Vagina (tissue), 2 donors: ENCODE data around the gene MATCAP1. TPM values are rescaled to one million over a fixed set of nuclear protein-coding genes. Genes with fewer than 3 reads are reported as not detected.

Source experiments
- DNase-seq, 2 donors: peaks; one replicate each; pipeline ENCODE4 v3.0.0-alpha.2; 2017; ENCODE audit errors: extremely low spot score in 2 of 2
- H3K27ac ChIP-seq: fragments of 200-600 bp; sonication (generic); one replicate; pipeline ENCODE4 v1.5.1; 2019
- H3K27me3 ChIP-seq: fragments of 200-600 bp; sonication (generic); one replicate; pipeline ENCODE4 v1.5.1; 2019
- H3K36me3 ChIP-seq, 2 donors: fragments of 200-600 bp; sonication (generic); one replicate each; pipeline ENCODE4 v1.5.1; 2017 to 2019
- H3K4me1 ChIP-seq: fragments of 200-600 bp; sonication (generic); one replicate; pipeline ENCODE4 v1.5.1; 2019
- H3K4me3 ChIP-seq, 2 donors: fragments of 200-600 bp; sonication (generic); 1 replicate in 1 of 2; 2 replicates in 1 of 2; pipeline ENCODE4 v1.5.1; 2016 to 2019
- H3K9me3 ChIP-seq: fragments of 200-600 bp; sonication (generic); one replicate; pipeline ENCODE4 v1.5.1; 2019
- POLR2A ChIP-seq, 2 donors: fragments of 450-650 bp; IDR thresholded peaks; one replicate each; pipeline ENCODE4 v1.6.1; 2017; ENCODE audit warnings: antibody characterized with exemption in 2 of 2, mild to moderate bottlenecking in 2 of 2, moderate library complexity in 2 of 2
- POLR2AphosphoS5 ChIP-seq, 2 donors: sonication (generic); formaldehyde crosslinking; IDR thresholded peaks; one replicate each; pipeline ENCODE4 v1.9.0; 2017; ENCODE audit warnings: antibody characterized with exemption in 2 of 2, mild to moderate bottlenecking in 2 of 2, low read depth in 1 of 2; ENCODE audit not compliant: insufficient read depth in 1 of 2
- intact Hi-C: fragments of 100-400 bp; cut with DNase I; formaldehyde crosslinking; loops from one replicate; pipeline ENCODE4 v1.15.1; 2023
- total RNA-seq: library from RNA; depleted of rRNA; stranded (reverse); fragments of >200 nt; gene quantifications from one replicate; pipeline ENCODE4 v1.2.3, GENCODE V29; 2016
- TF ChIP-seq, protein P1 (sequence below), 3 experiments: fragments of 450-650 bp in 2 of 3; fragments of 200-600 bp in 1 of 3; sonication (generic) in 1 of 3; IDR thresholded peaks; one replicate each; pipeline ENCODE4 v1.5.1; 2017 to 2019; ENCODE audit warnings: antibody characterized with exemption in 3 of 3, mild to moderate bottlenecking in 2 of 3, moderate library complexity in 2 of 3

The MATCAP1 gene
- total RNA-seq, 1 donor from 2014 or later = 17.4 TPM

DNA sequence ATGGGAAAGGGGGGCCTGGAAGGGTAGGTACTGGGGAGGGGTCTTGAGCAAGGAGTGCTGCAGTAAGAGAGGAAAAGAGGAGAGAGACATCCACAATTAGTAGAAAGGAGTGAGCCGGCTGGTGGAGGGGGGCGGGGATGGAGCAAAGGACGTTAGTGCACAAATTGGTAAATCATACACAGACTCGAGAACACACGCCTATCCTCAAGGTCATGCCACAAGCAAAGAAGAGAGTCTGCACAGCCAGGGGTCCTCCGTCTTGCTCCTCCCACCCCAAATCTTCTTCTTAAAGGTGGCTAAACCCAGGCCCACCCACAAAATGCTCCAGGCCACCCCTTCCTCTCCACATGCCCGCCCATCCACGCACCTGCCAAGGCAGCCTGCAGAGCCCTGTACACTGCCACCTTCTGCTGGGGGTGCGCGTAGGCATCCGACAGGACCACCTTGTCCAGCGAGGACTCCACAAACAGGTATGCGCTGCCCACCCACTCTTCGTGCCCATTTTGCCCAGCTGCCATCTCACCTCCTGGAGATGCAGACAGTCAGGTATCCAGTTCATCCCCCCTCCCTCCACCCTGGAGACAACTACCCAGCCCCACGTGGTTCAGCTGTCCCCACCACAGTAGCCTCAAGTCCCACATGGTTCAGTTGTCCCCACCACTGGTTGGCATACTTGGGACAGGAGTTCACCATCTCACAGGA, 27.5 kb downstream of the MATCAP1 start:
- TF ChIP-seq POLR2A (IDR thresholded peaks at IDR 0.05) = no peak
- TF ChIP-seq POLR2AphosphoS5 (IDR thresholded peaks at IDR 0.05; ENCODE audit: insufficient read depth in 1 of 2, low read depth in 1 of 2) = no peak
- TF ChIP-seq, protein P1, sequence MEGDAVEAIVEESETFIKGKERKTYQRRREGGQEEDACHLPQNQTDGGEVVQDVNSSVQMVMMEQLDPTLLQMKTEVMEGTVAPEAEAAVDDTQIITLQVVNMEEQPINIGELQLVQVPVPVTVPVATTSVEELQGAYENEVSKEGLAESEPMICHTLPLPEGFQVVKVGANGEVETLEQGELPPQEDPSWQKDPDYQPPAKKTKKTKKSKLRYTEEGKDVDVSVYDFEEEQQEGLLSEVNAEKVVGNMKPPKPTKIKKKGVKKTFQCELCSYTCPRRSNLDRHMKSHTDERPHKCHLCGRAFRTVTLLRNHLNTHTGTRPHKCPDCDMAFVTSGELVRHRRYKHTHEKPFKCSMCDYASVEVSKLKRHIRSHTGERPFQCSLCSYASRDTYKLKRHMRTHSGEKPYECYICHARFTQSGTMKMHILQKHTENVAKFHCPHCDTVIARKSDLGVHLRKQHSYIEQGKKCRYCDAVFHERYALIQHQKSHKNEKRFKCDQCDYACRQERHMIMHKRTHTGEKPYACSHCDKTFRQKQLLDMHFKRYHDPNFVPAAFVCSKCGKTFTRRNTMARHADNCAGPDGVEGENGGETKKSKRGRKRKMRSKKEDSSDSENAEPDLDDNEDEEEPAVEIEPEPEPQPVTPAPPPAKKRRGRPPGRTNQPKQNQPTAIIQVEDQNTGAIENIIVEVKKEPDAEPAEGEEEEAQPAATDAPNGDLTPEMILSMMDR (IDR thresholded peaks at IDR 0.05) = no peak
- Histone ChIP-seq H3K9me3 (no peaks in the 10 kb centered on the region), H3K4me1 (peaks cover 44% of the 10 kb centered on the region), H3K27ac (no peak overlapping the region), H3K4me3 (no peak overlapping the region), H3K36me3 (no peaks in the 10 kb centered on the region), H3K27me3 (no peaks in the 10 kb centered on the region)
- intact Hi-C loops = no loop called here
- no peak for DNase-seq

DNA sequence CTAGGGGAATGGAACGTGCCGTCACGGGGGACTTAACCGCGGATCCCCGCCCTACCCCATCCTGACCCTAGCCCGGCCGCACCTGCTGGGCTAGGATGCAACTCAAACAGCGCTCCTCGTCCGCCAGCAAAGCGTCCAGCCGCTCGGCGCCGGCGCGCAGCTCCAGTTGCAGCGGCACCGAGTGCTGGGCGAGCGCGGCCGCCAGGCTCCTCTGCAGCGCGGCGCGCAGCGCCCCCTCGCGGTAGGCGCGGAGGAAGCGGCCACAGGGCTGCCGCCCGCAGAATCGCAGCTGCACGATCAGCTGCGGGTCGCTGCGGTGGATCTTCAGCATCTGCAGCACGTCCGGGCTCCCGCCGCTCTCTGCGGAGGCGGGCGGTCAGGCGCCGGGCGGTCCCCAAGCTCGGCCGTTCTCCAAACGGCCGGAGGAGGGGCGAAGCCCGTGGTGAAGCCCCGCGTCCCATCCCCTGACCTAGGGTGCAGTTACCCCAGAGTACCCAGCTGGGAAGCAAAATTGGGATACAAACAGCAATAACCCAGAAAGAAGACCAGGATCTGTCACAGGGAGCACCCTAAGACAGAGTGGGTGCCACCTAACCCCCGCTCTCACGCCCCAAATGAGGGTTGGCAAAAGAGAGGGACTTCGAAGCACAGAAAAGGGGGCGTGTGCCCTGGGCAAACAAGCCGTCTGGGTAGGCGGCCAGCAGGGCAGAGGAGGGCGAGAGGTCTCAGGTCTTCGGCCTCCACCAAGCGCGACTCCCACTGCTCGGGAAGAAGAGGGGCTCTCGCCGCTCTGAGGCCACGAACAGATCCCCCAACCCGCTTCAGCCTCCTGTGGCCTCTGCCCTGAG, 28.2 kb downstream of the MATCAP1 start:
- H3K4me3 ChIP-seq = no peak overlapping the region
- intact Hi-C loops = loop anchor here (2.0 kb wide), 1 partner anchor 179 kb away; no protein-coding TSS in a partner anchor
- TF ChIP-seq POLR2A (IDR thresholded peaks at IDR 0.05) = no peak
- TF ChIP-seq, protein P1 (IDR thresholded peaks at IDR 0.05) = peak; percentile 96 to 98 (median 97)
- H3K9me3 ChIP-seq = no peaks in the 10 kb centered on the region
- no peak for DNase-seq
- no peaks in the 10 kb centered on the region for H3K27me3 ChIP-seq
- H3K4me1 ChIP-seq = peaks cover 43% of the 10 kb centered on the region
- no peak overlapping the region for H3K27ac ChIP-seq
- no peaks in the 10 kb centered on the region for H3K36me3 ChIP-seq

DNA sequence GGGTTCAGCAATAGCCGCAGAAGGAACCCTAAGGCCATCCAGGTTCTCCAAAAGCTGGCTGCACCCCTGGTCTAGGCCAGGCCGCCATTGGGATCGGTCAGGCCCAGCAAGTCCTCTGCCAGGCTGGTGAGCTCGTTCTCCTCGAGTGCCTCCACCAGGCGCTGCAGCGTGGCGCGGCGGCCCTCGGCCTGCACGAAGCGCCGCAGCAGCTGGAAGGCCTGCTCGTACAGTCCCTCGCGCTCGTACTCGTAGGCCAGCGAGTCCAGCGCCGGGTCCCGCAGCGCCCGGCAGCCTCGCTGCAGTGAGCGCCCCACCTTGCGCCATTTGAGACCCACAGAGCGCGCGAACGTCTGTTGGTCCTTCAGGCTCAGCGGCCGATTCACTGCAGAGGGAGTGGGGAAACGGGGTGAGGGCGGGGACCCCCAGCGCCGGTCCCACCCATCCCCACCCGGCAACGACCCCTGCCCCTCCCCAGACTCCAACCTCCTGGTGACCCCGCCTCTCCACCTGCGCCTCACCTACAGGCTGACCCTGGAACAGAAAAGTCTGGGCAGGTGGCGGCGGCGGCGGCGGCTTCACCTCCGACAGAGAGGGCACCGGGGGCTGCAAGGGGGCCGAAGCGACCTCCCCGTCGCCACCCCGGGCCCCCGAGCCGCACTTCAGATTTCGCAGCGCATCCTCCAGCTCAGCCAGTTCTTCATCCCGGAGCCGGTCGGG, 29.0 kb downstream of the MATCAP1 start:
- no peaks in the 10 kb centered on the region for H3K27me3 ChIP-seq
- no peak overlapping the region for H3K27ac ChIP-seq
- intact Hi-C loops = loop anchor here (2.0 to 5.0 kb wide), 2 partner anchors 33 to 178 kb away; no protein-coding TSS in a partner anchor
- H3K4me1 ChIP-seq = peaks cover 43% of the 10 kb centered on the region
- DNase-seq = no peak
- TF ChIP-seq POLR2A (IDR thresholded peaks at IDR 0.05) (no peak), POLR2AphosphoS5 (IDR thresholded peaks at IDR 0.05; ENCODE audit: insufficient read depth in 1 of 2, low read depth in 1 of 2) (no peak)
- TF ChIP-seq, protein P1 (IDR thresholded peaks at IDR 0.05) = no peak
- no peaks in the 10 kb centered on the region for H3K9me3 ChIP-seq
- H3K4me3 ChIP-seq = no peak overlapping the region
- no peaks in the 10 kb centered on the region for H3K36me3 ChIP-seq

DNA sequence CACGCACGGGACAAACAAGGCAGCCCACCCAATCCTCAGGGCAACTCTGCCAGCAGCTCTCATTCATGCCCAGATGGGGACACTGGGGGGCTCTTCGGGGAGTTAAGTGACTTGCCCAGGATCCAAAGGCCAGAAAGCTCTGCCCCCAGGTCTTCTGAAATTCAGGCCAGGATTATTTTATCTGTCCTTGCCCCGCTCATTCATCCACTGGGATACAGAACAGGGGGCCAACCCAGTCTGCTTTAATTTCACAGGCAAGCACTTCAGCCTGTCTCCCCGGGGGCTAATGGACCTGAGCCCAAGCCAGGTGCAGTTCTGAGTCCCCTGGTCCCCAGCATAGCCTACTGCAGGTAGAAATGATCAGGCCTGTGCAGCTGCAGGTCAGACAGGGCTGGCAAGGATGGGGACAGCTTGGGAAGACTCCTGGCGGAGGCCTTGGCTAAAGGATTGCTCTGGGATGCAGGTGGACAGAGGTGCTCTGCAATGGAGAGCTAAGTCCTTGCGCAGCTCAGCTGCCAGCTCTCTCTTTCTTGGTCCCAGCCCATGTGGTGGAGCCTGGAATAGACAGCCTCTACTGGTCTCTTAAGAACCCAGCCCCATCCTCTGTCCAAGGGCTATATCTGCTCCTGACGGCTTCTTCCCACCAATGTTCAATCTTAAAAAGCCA, 32.2 kb downstream of the MATCAP1 start:
- no peaks in the 10 kb centered on the region for H3K9me3 ChIP-seq
- H3K4me3 ChIP-seq = peak overlapping the region; percentile 60 to 71
- H3K4me1 ChIP-seq = peaks cover 29% of the 10 kb centered on the region
- intact Hi-C loops = loop anchor here (5.0 kb wide), 1 partner anchor 36 kb away; no protein-coding TSS in a partner anchor
- no peak for DNase-seq
- H3K27ac ChIP-seq = peak overlapping the region; percentile 85
- H3K27me3 ChIP-seq = no peaks in the 10 kb centered on the region
- H3K36me3 ChIP-seq = peaks cover 0 to 22% of the 10 kb centered on the region in 2 donors
- no peak for TF ChIP-seq POLR2AphosphoS5 (IDR thresholded peaks at IDR 0.05; ENCODE audit: insufficient read depth in 1 of 2, low read depth in 1 of 2)
- TF ChIP-seq, protein P1 (IDR thresholded peaks at IDR 0.05) = no peak
- no peak for TF ChIP-seq POLR2A (IDR thresholded peaks at IDR 0.05)
